GM12878 (cell line): Measurements from ENCODE around the gene RFC3. TPM values are rescaled to one million over a fixed set of nuclear protein-coding genes. Genes with fewer than 3 reads are reported as not detected.

Experiments used
- BCL11A ChIP-seq: IDR thresholded peaks from 2 replicates; pipeline ENCODE4 v1.6.1; 2011; ENCODE audit warnings: low read depth, low read length
- BHLHE40 ChIP-seq, 2 experiments: fragments of 450-650 bp in 1 of 2; IDR thresholded peaks; 2 replicates each; pipeline ENCODE4 v1.6.1; 2011 to 2017; ENCODE audit warnings: low read depth in 2 of 2, borderline replicate concordance in 1 of 2, improper control_type of control experiment in 1 of 2, low read length in 1 of 2, mild to moderate bottlenecking in 1 of 2
- EZH2 ChIP-seq: IDR thresholded peaks from 2 replicates; pipeline ENCODE4 v1.6.1; 2012; ENCODE audit warnings: low read depth, mild to moderate bottlenecking, control low read depth, inconsistent platforms, low read length, borderline replicate concordance; ENCODE audit not compliant: control insufficient read depth
- FOXK2 ChIP-seq: fragments of 450-650 bp; IDR thresholded peaks from 2 replicates; pipeline ENCODE4 v1.6.1; 2017; ENCODE audit warnings: mild to moderate bottlenecking, moderate library complexity
- HSF1 ChIP-seq: fragments of 150-350 bp; IDR thresholded peaks from 2 replicates; pipeline ENCODE4 v1.6.1; 2014; ENCODE audit warnings: mild to moderate bottlenecking, low read depth, low read length
- MYB ChIP-seq: fragments of 150-350 bp; IDR thresholded peaks from 2 replicates; pipeline ENCODE4 v1.6.1; 2014; ENCODE audit warnings: mild to moderate bottlenecking, low read depth, low read length, borderline replicate concordance
- POU2F2 ChIP-seq: IDR thresholded peaks from 3 replicates; pipeline ENCODE4 v1.6.1; 2011; ENCODE audit warnings: low read depth, mild to moderate bottlenecking, low read length, borderline replicate concordance
- RFX5 ChIP-seq: IDR thresholded peaks from 2 replicates; pipeline ENCODE4 v1.6.1; 2011; ENCODE audit warnings: low read depth, low read length, improper control_type of control experiment
- SKIL ChIP-seq: fragments of 450-650 bp; IDR thresholded peaks from 2 replicates; pipeline ENCODE4 v1.6.1; 2017; ENCODE audit warnings: mild to moderate bottlenecking, low read depth, inconsistent platforms; ENCODE audit not compliant: poor library complexity, severe bottlenecking
- SUPT20H ChIP-seq: IDR thresholded peaks from 2 replicates; pipeline ENCODE4 v1.6.1; 2011; ENCODE audit warnings: low read depth, mild to moderate bottlenecking, low read length, moderate library complexity, borderline replicate concordance; ENCODE audit not compliant: control insufficient read depth
- TBL1XR1 ChIP-seq: IDR thresholded peaks from 2 replicates; pipeline ENCODE4 v1.6.1; 2012; ENCODE audit warnings: low read depth, low read length, improper control_type of control experiment
- YBX1 ChIP-seq: fragments of 450-650 bp; IDR thresholded peaks from 2 replicates; pipeline ENCODE4 v1.6.1; 2016; ENCODE audit warnings: antibody characterized with exemption
- ZBED1 ChIP-seq: IDR thresholded peaks from 2 replicates; pipeline ENCODE4 v1.6.1; 2016; ENCODE audit warnings: borderline replicate concordance
- polyA plus RNA-seq, 11 experiments: library from polyadenylated mRNA; depleted of rRNA in 4 of 11; unstranded in 6 of 11; stranded (reverse) in 5 of 11; fragments of >200 nt; fragmentation: Nextera tagmentation in 4 of 11; fragmentation: Illumina TruSeq in 1 of 11; extraction: Ambion mirVana in 4 of 11; extraction: Trizol in 1 of 11; gene quantifications; 1 replicate in 1 of 11; 2 replicates in 10 of 11; pipeline versions ENCODE4 v1.2.1 to v1.2.3, GENCODE V29; 2011 to 2016; ENCODE audit warnings: inconsistent platforms in 2 of 11, missing spikeins in 2 of 11, low read depth in 1 of 11
- total RNA-seq, 4 experiments: library from RNA; depleted of rRNA in 3 of 4; stranded (reverse); fragments of >200 nt in 3 of 4; fragmentation: Illumina TruSeq in 1 of 4; extraction: Trizol in 1 of 4; gene quantifications; 2 replicates each; pipeline versions ENCODE4 v1.2.1 to v1.2.3, GENCODE V29; 2013 to 2021
- TF ChIP-seq, protein P1 (sequence below): fragments of 450-650 bp; IDR thresholded peaks from 2 replicates; pipeline ENCODE4 v1.6.1; 2017; ENCODE audit warnings: low read depth, mild to moderate bottlenecking, moderate library complexity
- TF ChIP-seq, protein P2 (sequence below): fragments of 450-650 bp; IDR thresholded peaks from 2 replicates; pipeline ENCODE4 v1.6.1; 2014; ENCODE audit warnings: mild to moderate bottlenecking
- TF ChIP-seq, protein P3 (sequence below), 3 experiments: IDR thresholded peaks in 2 of 3; conservative IDR thresholded peaks in 1 of 3; 2 replicates each; pipeline ENCODE4 v1.5.1; 2011; ENCODE audit warnings: low read depth in 3 of 3, low read length in 3 of 3, mild to moderate bottlenecking in 3 of 3, control low read depth in 2 of 3, moderate library complexity in 2 of 3, inconsistent platforms in 1 of 3, mixed read lengths in 1 of 3; ENCODE audit not compliant: control insufficient read depth in 2 of 3, insufficient read depth in 1 of 3; ENCODE audit errors: extremely low read depth in 1 of 3

The RFC3 gene
- total and polyA plus RNA-seq, 10 of the 15 experiments (the other 5 are each of a cell fraction or from before 2014, with no cell fraction given): 57.6 to 98.9 (median 81.3) TPM

- TF ChIP-seq SKIL: no peak
- no peak for TF ChIP-seq SUPT20H
- no peak for TF ChIP-seq BCL11A
- TF ChIP-seq BHLHE40 (IDR thresholded peaks at IDR 0.05; ENCODE audit: borderline replicate concordance in 1 of 2, low read depth in 2 of 2, low read length in 1 of 2): peak in 1 of 2 experiments; percentile 44; a peak in 2 of 4 replicates
- TF ChIP-seq POU2F2: peak; percentile 80; the same call in 2 of the 3 replicates
- no peak for TF ChIP-seq EZH2
- TF ChIP-seq RFX5: no peak
- TF ChIP-seq MYB: no peak
- TF ChIP-seq, protein P1, sequence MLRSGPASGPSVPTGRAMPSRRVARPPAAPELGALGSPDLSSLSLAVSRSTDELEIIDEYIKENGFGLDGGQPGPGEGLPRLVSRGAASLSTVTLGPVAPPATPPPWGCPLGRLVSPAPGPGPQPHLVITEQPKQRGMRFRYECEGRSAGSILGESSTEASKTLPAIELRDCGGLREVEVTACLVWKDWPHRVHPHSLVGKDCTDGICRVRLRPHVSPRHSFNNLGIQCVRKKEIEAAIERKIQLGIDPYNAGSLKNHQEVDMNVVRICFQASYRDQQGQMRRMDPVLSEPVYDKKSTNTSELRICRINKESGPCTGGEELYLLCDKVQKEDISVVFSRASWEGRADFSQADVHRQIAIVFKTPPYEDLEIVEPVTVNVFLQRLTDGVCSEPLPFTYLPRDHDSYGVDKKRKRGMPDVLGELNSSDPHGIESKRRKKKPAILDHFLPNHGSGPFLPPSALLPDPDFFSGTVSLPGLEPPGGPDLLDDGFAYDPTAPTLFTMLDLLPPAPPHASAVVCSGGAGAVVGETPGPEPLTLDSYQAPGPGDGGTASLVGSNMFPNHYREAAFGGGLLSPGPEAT: peak; percentile 83
- TF ChIP-seq, protein P2, sequence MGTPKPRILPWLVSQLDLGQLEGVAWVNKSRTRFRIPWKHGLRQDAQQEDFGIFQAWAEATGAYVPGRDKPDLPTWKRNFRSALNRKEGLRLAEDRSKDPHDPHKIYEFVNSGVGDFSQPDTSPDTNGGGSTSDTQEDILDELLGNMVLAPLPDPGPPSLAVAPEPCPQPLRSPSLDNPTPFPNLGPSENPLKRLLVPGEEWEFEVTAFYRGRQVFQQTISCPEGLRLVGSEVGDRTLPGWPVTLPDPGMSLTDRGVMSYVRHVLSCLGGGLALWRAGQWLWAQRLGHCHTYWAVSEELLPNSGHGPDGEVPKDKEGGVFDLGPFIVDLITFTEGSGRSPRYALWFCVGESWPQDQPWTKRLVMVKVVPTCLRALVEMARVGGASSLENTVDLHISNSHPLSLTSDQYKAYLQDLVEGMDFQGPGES: no peak
- TF ChIP-seq ZBED1: no peak
- TF ChIP-seq HSF1: 0 out of 2 replicates have a peak, but pooled peaks have one; percentile 33
- TF ChIP-seq, protein P3, sequence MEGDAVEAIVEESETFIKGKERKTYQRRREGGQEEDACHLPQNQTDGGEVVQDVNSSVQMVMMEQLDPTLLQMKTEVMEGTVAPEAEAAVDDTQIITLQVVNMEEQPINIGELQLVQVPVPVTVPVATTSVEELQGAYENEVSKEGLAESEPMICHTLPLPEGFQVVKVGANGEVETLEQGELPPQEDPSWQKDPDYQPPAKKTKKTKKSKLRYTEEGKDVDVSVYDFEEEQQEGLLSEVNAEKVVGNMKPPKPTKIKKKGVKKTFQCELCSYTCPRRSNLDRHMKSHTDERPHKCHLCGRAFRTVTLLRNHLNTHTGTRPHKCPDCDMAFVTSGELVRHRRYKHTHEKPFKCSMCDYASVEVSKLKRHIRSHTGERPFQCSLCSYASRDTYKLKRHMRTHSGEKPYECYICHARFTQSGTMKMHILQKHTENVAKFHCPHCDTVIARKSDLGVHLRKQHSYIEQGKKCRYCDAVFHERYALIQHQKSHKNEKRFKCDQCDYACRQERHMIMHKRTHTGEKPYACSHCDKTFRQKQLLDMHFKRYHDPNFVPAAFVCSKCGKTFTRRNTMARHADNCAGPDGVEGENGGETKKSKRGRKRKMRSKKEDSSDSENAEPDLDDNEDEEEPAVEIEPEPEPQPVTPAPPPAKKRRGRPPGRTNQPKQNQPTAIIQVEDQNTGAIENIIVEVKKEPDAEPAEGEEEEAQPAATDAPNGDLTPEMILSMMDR (IDR thresholded peaks at IDR 0.05 in 2 of 3, conservative IDR thresholded peaks at IDR 0.05 in 1 of 3; ENCODE audit: control insufficient read depth in 2 of 3, extremely low read depth in 1 of 3, insufficient read depth in 1 of 3, low read depth in 3 of 3, low read length in 3 of 3): no peak
- TF ChIP-seq FOXK2: no peak
- no peak for TF ChIP-seq TBL1XR1
- TF ChIP-seq YBX1: no peak
These were observed at the start of gene RFC3 (continued) for GRCh38 chr13:33817901-33818706.
